PFSK-1 (cell line): Measurements from ENCODE around the gene ITGA1.

Source experiments
- POLR2AphosphoS5 ChIP-seq: IDR thresholded peaks from 2 replicates; pipeline ENCODE4 v1.6.1; 2012; ENCODE audit warnings: low read depth, mild to moderate bottlenecking, control low read depth, low read length, moderate library complexity
- TF ChIP-seq, protein P1 (sequence below), 2 experiments: IDR thresholded peaks; 2 replicates each; pipeline versions ENCODE4 v1.6.1 to v1.8.0; 2011 to 2012; ENCODE audit warnings: low read depth in 2 of 2, low read length in 2 of 2, control low read depth in 1 of 2, inconsistent platforms in 1 of 2, mild to moderate bottlenecking in 1 of 2, moderate library complexity in 1 of 2; ENCODE audit not compliant: insufficient read depth in 1 of 2

DNA sequence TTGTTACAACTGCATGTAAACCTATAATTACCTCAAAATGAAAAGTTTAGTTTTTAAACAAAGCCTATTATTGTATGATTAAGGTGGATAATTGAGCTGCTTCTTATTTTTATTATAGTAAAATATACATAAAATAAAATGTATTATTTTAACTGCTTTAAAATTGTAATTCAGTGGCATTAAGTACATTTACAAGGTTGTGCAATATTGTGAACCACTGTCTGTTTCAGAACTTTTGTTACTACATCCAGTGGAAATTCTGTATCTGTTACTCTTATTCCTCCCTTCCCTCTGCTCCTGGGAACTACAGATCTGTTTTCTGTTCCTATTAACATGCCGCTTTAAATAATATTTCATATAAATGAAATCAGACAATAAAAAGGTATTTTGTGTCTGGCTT is 37.1 kb downstream of the ITGA1 start:
- no peak for TF ChIP-seq POLR2AphosphoS5
- TF ChIP-seq, protein P1, sequence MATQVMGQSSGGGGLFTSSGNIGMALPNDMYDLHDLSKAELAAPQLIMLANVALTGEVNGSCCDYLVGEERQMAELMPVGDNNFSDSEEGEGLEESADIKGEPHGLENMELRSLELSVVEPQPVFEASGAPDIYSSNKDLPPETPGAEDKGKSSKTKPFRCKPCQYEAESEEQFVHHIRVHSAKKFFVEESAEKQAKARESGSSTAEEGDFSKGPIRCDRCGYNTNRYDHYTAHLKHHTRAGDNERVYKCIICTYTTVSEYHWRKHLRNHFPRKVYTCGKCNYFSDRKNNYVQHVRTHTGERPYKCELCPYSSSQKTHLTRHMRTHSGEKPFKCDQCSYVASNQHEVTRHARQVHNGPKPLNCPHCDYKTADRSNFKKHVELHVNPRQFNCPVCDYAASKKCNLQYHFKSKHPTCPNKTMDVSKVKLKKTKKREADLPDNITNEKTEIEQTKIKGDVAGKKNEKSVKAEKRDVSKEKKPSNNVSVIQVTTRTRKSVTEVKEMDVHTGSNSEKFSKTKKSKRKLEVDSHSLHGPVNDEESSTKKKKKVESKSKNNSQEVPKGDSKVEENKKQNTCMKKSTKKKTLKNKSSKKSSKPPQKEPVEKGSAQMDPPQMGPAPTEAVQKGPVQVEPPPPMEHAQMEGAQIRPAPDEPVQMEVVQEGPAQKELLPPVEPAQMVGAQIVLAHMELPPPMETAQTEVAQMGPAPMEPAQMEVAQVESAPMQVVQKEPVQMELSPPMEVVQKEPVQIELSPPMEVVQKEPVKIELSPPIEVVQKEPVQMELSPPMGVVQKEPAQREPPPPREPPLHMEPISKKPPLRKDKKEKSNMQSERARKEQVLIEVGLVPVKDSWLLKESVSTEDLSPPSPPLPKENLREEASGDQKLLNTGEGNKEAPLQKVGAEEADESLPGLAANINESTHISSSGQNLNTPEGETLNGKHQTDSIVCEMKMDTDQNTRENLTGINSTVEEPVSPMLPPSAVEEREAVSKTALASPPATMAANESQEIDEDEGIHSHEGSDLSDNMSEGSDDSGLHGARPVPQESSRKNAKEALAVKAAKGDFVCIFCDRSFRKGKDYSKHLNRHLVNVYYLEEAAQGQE (IDR thresholded peaks at IDR 0.05; ENCODE audit: insufficient read depth in 1 of 2, low read depth in 2 of 2, low read length in 2 of 2): no peak
